Measurements from ENCODE around the gene OR6X1.

OR6X1 gene, protein sequence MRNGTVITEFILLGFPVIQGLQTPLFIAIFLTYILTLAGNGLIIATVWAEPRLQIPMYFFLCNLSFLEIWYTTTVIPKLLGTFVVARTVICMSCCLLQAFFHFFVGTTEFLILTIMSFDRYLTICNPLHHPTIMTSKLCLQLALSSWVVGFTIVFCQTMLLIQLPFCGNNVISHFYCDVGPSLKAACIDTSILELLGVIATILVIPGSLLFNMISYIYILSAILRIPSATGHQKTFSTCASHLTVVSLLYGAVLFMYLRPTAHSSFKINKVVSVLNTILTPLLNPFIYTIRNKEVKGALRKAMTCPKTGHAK

DNA sequence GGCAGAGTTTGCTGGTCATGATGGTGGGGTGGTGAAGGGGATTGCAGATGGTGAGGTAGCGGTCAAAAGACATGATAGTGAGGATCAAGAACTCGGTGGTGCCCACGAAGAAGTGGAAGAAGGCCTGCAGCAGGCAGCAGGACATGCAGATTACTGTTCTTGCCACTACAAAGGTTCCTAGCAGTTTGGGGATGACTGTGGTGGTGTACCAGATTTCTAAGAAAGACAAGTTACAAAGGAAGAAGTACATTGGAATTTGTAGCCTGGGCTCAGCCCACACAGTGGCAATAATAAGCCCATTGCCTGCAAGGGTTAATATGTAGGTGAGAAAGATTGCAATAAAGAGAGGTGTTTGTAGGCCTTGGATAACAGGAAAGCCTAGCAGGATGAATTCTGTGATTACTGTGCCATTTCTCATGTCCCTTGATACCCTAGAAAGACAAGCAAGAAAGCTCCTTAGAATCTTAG, at the start of gene OR6X1:
OR6X1 (minus strand) TSS at position 418 of the 468 bp plus-strand sequence; CDS start at position 418, 0 bp downstream.
- DNase-seq: no peak

DNA sequence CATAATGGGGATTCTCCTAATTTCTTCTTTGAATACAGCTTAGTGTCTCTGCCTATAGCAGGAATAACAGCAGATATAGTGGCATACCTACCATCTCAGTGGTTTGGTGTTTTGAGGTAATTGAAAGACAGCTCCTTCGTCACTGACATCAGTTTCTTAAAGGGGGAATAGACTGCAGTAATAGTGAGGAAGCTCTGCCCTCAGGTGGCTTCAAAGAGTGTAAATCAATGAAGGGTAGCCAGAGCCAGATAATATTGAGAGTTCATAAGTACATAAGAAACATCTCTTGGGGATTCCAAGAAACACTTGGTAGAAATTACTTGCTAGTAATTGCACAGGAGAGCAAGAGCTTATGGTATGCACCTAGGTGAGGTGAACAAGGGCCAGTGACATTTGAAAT, 47.4 kb upstream of the OR6X1 start:
- DNase-seq: no peak

DNA sequence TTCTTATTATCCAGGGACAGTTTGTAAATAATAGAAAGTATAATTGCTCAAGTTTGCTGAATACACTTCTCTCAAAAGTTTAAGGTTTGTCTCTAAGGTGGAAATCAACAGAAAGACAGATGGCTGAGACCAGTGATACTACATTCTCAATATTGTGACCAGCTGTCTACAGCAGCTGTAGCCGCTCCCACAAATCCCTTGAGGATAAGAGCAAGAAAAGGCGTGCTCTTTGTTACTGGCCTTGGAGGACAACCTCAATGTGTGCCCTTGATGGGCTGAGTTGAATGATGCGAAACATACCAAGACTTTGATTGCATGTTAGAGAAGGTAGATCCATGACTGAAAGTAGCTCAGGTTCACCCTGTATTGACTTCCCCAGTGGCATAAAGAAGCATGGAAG, 45.7 kb upstream of the OR6X1 start:
- no peak for DNase-seq

GRCh38 chr11:123799438-123799837, 45.1 kb upstream of the OR6X1 start:
- DNase-seq: no peak

DNA sequence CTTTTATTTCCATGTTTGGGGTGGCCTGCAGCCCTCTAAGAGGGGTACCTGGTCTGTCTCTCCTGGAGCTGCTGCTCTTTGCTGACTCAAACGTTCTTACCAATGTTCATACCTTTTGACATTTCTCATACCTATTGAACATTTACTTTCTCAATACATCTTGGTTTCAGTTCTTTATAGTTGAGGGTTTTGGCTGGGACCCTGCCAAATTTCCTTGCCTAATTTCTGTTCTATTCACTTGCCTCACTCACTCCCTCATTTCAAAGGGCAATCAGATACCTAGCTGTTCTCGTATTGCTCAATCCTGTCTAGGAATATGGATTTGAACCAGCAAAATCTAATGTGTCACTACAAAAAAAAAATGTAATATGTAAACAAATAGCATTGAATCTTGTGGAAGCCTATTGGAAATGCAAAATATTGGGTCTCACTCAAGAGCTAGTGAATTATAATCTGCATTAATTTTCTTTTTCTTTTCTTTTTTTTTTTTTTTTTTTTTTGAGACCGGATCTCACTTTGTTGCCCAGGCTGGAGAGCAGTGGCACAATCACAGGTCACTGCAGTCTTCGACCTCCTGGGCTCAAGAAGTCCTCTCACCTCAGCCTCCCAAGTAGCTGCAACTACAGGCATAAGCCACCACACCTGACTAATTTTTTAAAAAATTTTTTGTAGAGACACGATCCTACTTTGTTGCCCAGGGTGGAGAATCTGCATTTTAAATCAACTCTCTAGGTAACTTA, 44.4 kb upstream of the OR6X1 start:
- DNase-seq: no peak

DNA sequence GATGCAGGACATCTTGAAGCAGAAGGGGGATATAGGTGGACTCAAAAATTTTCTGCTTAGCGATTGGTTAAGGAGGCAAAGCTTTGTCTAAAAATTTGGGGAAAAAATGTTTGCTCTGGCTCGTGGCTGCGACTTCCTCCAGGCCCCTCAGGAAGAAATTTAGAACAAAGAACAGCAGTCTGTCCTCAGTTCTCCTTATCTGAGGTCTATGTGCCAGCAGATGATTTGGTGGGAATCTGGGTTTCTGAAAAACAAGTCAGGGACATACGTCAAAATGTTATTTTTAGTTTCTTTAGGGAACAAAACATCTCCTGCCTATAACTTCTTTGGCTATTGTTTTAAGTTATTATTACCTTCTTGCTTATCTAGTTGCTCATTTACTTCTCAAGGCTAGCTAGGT, 43.8 kb upstream of the OR6X1 start:
- no peak for DNase-seq

DNA sequence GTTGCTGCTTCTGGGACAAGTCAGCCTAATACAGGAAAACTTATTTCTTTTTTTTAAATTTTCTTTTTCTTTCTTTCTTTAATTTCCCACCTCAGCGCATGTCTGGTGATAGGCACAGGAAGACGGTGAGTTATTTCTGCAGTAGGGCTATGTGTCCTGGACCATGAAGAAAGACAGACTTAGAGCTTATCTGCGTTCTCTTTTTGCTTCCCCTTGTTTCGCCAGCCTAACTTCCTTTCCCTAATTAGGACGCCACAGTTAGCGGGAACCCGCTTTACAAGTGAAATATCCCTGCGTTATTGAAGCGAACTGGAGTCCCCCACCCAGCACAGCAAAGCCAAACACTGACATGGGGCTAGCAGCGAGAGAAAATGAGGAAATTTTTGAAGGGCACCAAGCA, 43.2 kb upstream of the OR6X1 start:
- no peak for DNase-seq

GRCh38 chr11:123797114-123797513, 42.8 kb upstream of the OR6X1 start:
- DNase-seq: no peak

- DNase-seq: no peak
These were observed 41.9 kb upstream of the OR6X1 start for GRCh38 chr11:123796226-123796625.

GRCh38 chr11:123783536-123783935, 29.2 kb upstream of the OR6X1 start:
- DNase-seq: no peak

DNA sequence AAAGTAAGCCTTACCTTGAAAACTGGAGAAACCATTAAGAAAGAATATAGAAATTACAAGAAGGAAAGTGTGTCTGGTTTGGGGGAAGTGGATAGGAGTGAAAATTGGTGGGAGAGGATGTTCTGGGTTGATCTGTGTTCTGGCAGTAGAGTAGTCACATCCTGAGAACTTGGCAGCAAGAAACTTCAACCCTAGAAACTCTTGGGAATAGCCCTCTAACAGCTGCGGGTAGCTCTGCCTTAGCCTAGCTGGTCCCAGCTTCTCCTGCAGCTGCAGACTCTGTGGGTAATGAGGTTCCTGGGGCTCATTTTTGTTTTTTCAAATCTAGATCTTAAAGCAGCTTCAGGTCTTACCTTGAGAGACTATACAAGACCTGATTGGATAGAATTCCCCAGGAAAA, 24.2 kb upstream of the OR6X1 start:
- no peak for DNase-seq

- DNase-seq: no peak
These were observed 21.6 kb upstream of the OR6X1 start for GRCh38 chr11:123775715-123776549.

- no peak for DNase-seq
These were observed 21.0 kb upstream of the OR6X1 start for GRCh38 chr11:123775289-123775688.

DNA sequence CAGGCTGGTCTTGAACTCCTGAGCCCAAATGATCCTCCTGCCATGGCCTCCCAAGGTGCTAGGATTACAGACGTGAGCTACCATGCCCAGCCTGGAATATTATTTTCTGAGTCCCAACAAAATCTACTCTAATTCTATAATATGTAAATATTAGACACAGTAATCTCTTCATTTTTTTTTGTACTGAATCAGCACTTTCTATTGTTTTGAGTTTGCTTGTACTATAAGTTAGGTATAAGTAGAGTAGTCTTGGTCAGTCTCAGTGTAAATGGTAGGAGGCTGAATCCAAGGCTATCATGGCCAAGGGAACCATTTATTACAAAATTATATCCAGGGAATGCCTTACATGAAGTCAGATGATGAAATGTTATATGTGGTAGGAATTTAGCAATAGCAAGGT, 19.6 kb upstream of the OR6X1 start:
- no peak for DNase-seq

DNA sequence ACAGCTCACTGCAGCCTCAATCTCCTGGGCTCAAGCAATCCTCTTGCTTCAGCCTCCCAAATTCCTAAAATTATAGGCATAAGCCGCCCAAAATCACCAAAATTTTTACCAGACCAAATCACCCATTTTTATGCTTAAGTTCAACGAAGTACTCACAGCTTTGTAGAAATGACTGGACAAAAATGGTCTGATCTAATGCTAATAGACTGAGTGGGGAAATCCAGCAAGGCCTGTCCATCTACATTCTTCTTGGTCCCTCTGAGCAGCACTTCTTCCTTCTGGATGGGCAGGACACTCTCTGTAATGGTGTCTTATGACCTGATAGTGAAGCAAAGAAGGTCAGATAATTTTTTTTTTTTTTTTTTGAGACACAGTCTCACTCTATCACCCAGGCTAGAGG, 18.7 kb upstream of the OR6X1 start:
- DNase-seq: no peak

- no peak for DNase-seq
These were observed 17.3 kb upstream of the OR6X1 start for GRCh38 chr11:123771664-123772063.

- DNase-seq: no peak
These were observed 16.4 kb upstream of the OR6X1 start for GRCh38 chr11:123770712-123771111.

- DNase-seq: no peak
These were observed 11.3 kb upstream of the OR6X1 start for GRCh38 chr11:123765601-123766000.

- no peak for DNase-seq
These were observed 8.1 kb upstream of the OR6X1 start for GRCh38 chr11:123762422-123762821.

DNA sequence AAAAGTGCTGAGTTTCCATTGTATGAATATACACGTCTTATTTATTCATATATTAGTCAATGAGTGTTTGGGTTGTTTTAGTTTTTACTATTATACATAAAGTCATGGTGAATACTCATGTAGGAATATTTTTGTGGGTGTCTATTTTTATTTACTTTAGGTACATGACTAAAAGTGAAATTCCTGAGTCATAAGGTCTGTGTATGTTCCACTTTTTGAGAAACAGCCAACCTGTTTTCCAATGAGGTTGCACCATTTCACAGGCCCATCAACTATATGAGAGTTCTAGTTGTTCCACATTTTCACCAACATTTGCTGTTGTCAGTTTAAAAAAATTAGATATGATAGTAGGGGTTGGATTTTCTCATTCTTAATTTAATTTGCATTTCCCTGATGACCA, 6.6 kb upstream of the OR6X1 start:
- no peak for DNase-seq

- DNase-seq: no peak
These were observed 3.7 kb upstream of the OR6X1 start for GRCh38 chr11:123757976-123758375.

DNA sequence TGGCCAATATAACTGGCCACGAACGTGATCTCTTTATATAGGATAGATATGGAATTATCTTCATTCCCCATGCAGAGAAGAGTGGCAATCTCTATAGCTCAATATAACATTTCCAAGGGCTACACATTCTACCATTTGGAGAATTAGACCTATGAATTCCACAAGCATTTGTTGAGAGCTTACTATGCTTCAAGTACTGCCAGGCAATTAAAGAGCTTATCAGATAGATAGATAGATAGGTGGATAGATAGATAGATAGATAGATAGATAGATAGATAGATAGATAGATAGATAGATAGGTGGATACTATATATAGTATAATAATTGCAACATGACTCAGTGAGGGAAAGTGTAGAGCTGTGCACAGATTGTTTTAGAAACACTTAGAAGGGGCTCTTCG, 1.5 kb upstream of the OR6X1 start:
- no peak for DNase-seq

DNA sequence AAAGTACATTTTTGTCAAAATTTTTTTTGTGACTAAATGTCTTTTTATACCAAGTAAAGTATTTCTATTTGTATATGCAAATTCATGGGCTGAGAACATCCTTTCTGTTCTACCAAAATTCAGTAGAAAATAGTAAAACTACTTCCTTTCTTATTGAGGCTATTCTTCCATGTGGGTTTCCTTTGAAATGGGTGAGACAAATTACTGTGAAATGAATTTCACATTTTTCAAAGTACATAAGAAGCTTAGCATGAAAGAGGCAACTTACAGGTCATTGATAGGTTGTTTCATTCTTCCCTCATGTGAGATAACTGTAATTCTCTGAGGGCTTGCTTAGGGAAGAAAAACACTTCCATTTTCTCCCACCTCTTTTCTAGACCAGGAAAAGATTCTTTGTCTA, 1.0 kb upstream of the OR6X1 start:
- DNase-seq: no peak

DNA sequence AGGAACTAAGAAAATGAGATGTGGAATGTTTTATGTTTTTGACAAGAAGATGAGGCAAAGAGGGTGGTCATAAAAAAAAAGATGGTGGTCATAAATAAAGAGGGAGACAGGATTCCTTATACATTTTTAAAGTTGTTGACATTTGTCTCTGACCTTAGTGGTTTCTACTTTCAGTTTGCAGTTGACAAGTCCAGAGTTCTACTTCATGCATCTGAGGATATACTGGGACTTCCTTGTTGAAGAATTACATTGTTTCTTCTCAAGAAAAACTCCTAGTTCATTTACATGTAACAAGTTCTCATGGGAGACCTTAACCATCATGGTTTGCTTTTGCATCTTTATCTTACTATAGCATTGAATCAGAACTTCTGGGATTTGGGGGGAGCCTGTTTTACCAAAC, 1.2 kb downstream of the OR6X1 start:
- no peak for DNase-seq
